Measurements from ENCODE around the gene RPS6KA2. TPM values are rescaled to one million over a fixed set of nuclear protein-coding genes. Genes with fewer than 3 reads are reported as not detected.

The RPS6KA2 gene
- total RNA-seq, 1 experiment from 2014 or later, result 18.5 TPM

- H2AFZ ChIP-seq, result no peak overlapping the region
- peaks cover 3% of the 10 kb centered on the region; the same call in 1 of the 2 replicates for H4K20me1 ChIP-seq (ENCODE audit: insufficient read depth)
- H3K27ac ChIP-seq, result no peak overlapping the region
- no peak overlapping the region for H3K4me2 ChIP-seq
- no peaks in the 10 kb centered on the region for H3K27me3 ChIP-seq (ENCODE audit: insufficient read depth, low read depth)
- no peaks in the 10 kb centered on the region for H3K79me2 ChIP-seq (ENCODE audit: low read depth)
- intact Hi-C loops (cut with micrococcal nuclease; ENCODE audit: unreplicated experiment), result no loop called here
- TF ChIP-seq EZH2 (IDR thresholded peaks at IDR 0.05; ENCODE audit: low read depth), result no peak
- no peak for TF ChIP-seq CTCF (conservative IDR thresholded peaks at IDR 0.05)
- H3K4me3 ChIP-seq, result no peak overlapping the region
- H3F3A ChIP-seq (ENCODE audit: insufficient read depth, low read depth), result no peaks in the 10 kb centered on the region
- CTCF ChIA-PET, result no interaction called here
- no peak for DNase-seq
- no peaks in the 10 kb centered on the region for H3K4me1 ChIP-seq (replicated peaks; ENCODE audit: insufficient read depth)
- POLR2A ChIA-PET (ENCODE audit: unreplicated experiment), result no interaction called here
- no peaks in the 10 kb centered on the region for H3K9me3 ChIP-seq (ENCODE audit: insufficient read depth, low read depth)
- BruUV-seq (replicated peaks), result no TSS peak
- H3K9me2 ChIP-seq (ENCODE audit: insufficient read depth), result no peaks in the 10 kb centered on the region
- no peaks in the 10 kb centered on the region for H3K36me3 ChIP-seq (ENCODE audit: low read depth)
These were observed 214.1 kb downstream of the RPS6KA2 start for GRCh38 chr6:166412911-166413384.

DNA sequence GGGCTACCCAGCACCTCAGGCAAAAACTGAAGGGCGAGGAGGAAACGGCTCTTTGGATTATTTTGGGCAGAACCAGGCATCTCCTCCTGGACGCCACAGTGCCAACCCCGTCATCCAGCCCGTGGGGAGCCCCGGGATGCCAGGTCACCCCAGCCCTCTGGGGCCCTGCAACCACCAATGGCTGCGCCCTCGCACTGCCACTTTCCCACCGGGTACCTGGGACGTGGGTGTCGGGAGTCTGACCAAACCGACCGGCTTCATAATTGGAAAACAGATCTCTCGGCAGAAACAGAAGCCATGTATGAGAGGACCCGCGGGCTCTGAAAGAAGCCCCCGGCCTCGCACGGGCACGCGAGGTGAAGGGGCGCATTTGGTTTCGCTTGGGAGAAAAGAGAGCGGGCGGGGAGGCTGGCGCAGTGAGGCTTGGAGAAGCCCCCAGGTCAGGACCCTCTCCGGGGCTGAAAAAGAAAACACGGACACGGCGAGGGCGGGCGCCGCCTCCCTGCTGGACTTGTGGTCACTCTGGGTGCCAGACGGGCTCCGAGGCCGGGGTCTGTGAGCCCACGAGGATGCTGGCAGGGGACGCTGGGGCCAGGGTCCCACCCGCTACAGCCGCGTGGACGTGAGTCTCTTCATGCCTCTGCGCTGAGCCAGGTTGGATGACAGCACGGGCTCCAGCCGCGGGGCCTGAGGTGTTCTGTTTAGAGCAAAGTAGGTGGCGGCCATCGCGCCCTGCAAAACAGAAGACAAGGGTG lies 214.7 kb downstream of the RPS6KA2 start:
- Histone ChIP-seq H3K36me3 (ENCODE audit: low read depth) (no peaks in the 10 kb centered on the region), H3K4me3 (no peak overlapping the region), H3K79me2 (ENCODE audit: low read depth) (no peaks in the 10 kb centered on the region), H2AFZ (no peak overlapping the region), H3K9me2 (ENCODE audit: insufficient read depth) (no peaks in the 10 kb centered on the region), H3K9me3 (ENCODE audit: insufficient read depth, low read depth) (no peaks in the 10 kb centered on the region), H3K4me1 (replicated peaks; ENCODE audit: insufficient read depth) (no peaks in the 10 kb centered on the region), H3K27ac (no peak overlapping the region), H3F3A (ENCODE audit: insufficient read depth, low read depth) (no peaks in the 10 kb centered on the region), H3K4me2 (no peak overlapping the region), H4K20me1 (ENCODE audit: insufficient read depth) (peaks cover 3% of the 10 kb centered on the region; the same call in 1 of the 2 replicates), H3K27me3 (ENCODE audit: insufficient read depth, low read depth) (no peaks in the 10 kb centered on the region)
- POLR2A ChIA-PET (ENCODE audit: unreplicated experiment), result no interaction called here
- CTCF ChIA-PET, result no interaction called here
- TF ChIP-seq CTCF (conservative IDR thresholded peaks at IDR 0.05), result no peak
- no peak for TF ChIP-seq EZH2 (IDR thresholded peaks at IDR 0.05; ENCODE audit: low read depth)
- intact Hi-C loops (cut with micrococcal nuclease; ENCODE audit: unreplicated experiment), result no loop called here
- DNase-seq, result no peak
- no TSS peak for BruUV-seq (replicated peaks)

DNA sequence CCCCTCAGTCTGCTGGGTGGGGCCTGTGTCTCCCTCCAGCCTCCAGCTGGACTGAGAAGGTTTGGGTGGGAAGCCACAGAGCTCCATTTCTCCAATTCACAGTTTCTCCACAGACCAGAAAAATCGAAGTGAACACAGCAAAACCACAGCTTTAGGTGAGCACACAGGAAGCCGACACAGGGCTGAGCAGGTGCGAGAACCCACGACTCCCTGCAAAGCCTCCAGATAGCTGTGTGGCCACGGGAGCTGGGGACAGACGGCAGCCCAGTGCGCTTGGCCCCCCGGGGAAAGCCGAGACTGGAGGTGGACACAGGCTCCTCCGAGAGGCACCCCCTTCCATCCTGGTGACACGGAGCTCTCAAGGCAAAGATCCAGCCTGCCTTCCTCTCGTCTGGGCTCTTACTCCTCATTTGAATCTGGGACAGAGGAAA lies 215.3 kb downstream of the RPS6KA2 start:
- no peak for DNase-seq
- H3K36me3 ChIP-seq (ENCODE audit: low read depth), result no peaks in the 10 kb centered on the region
- intact Hi-C loops (cut with micrococcal nuclease; ENCODE audit: unreplicated experiment), result no loop called here
- no peaks in the 10 kb centered on the region for H3K4me1 ChIP-seq (replicated peaks; ENCODE audit: insufficient read depth)
- no peaks in the 10 kb centered on the region for H3K9me2 ChIP-seq (ENCODE audit: insufficient read depth)
- H3K27me3 ChIP-seq (ENCODE audit: insufficient read depth, low read depth), result no peaks in the 10 kb centered on the region
- no peaks in the 10 kb centered on the region for H3F3A ChIP-seq (ENCODE audit: insufficient read depth, low read depth)
- H2AFZ ChIP-seq, result no peak overlapping the region
- no peaks in the 10 kb centered on the region for H3K9me3 ChIP-seq (ENCODE audit: insufficient read depth, low read depth)
- TF ChIP-seq EZH2 (IDR thresholded peaks at IDR 0.05; ENCODE audit: low read depth) (no peak), CTCF (conservative IDR thresholded peaks at IDR 0.05) (no peak)
- H3K4me3 ChIP-seq, result no peak overlapping the region
- H4K20me1 ChIP-seq (ENCODE audit: insufficient read depth), result peaks cover 3% of the 10 kb centered on the region; the same call in 1 of the 2 replicates
- BruUV-seq (replicated peaks), result no TSS peak
- H3K4me2 ChIP-seq, result no peak overlapping the region
- H3K79me2 ChIP-seq (ENCODE audit: low read depth), result no peaks in the 10 kb centered on the region
- H3K27ac ChIP-seq, result no peak overlapping the region
- ChIA-PET CTCF (no interaction called here), POLR2A (ENCODE audit: unreplicated experiment) (no interaction called here)
